ENCODE data around the gene ZGPAT.

The ZGPAT gene

DNA sequence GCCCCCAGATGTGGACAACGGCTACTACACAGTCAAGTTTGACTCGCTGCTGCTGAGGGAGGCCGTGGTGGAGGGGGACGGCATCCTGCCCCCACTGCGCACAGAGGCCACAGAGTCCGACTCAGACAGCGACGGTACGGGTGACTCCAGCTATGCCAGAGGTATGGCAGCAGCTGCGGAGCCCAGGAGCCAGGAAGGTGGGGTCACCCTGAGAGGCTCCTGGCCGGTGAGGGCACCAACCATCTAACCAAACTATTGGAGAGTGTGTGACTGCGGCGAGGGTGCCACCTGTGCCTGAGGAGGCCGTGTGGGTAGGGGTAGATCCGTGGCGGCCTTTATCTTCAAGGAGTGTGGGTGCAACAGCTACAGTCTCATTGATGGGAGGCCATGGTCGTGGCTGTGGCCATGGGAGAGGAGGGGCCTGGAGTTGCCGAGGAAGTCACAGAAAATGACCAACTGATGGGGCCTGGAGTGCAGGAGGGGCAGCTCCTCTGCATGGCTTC, 25.8 kb downstream of the ZGPAT start:
- no peak overlapping the region for H3K4me3 ChIP-seq (ENCODE audit: low read depth, low read length)
- TF ChIP-seq, protein P1, sequence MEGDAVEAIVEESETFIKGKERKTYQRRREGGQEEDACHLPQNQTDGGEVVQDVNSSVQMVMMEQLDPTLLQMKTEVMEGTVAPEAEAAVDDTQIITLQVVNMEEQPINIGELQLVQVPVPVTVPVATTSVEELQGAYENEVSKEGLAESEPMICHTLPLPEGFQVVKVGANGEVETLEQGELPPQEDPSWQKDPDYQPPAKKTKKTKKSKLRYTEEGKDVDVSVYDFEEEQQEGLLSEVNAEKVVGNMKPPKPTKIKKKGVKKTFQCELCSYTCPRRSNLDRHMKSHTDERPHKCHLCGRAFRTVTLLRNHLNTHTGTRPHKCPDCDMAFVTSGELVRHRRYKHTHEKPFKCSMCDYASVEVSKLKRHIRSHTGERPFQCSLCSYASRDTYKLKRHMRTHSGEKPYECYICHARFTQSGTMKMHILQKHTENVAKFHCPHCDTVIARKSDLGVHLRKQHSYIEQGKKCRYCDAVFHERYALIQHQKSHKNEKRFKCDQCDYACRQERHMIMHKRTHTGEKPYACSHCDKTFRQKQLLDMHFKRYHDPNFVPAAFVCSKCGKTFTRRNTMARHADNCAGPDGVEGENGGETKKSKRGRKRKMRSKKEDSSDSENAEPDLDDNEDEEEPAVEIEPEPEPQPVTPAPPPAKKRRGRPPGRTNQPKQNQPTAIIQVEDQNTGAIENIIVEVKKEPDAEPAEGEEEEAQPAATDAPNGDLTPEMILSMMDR (IDR thresholded peaks at IDR 0.05; ENCODE audit: insufficient read depth, low read depth, low read length, missing control alignments), result no peak
- DNase-seq (ENCODE audit: low read depth), result no peak

DNA sequence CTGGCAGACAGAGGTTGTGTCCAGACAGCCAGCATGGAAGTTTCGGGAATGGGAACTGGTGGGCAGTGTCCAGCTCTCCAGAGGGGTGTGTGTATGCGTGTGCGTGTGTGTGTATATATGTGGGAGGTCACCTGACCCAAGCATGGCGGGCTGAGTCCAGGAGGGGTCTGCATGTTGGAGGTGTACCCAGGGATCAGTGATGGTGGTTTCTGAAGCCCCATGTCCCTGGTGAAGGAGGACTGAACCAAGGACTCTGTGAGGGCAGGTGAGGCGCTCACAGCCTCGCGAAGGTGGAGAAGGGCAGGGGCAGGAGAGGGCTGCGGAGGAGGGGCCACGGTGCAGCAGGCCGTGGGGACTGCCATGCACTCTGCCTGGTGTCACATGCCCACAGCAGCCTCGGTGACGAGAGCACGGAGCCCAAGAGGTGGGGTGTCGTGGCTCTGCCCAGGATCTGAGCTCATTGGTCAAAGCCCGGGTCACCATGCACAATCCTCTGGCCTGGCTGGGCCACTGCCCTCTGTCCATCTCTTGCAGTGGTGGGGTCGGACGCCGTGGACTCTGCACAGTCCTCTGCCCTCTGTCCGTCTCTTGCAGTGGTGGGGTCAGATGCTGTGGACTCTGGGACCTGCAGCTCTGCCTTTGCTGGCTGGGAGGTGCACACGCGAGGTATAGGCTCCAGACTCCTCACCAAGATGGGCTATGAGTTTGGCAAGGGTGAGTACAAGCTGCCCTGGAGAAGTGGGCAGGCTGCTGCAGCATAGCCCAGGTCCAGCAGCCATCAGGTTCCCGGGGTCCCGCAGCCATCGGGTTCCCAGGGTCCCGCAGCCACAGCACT, 26.5 kb downstream of the ZGPAT start:
- TF ChIP-seq, protein P1 (IDR thresholded peaks at IDR 0.05; ENCODE audit: insufficient read depth, low read depth, low read length, missing control alignments), result no peak
- H3K4me3 ChIP-seq (ENCODE audit: low read depth, low read length), result no peak overlapping the region
- DNase-seq (ENCODE audit: low read depth), result no peak

GRCh38 chr20:63734946-63735858, 27.4 kb downstream of the ZGPAT start:
- DNase-seq (ENCODE audit: low read depth), result no peak
- H3K4me3 ChIP-seq (ENCODE audit: low read depth, low read length), result no peak overlapping the region
- TF ChIP-seq, protein P1 (IDR thresholded peaks at IDR 0.05; ENCODE audit: insufficient read depth, low read depth, low read length, missing control alignments), result no peak

- H3K4me3 ChIP-seq (ENCODE audit: low read depth, low read length), result peak within 1 kb of the TSS; percentile 69
- TF ChIP-seq, protein P1 (IDR thresholded peaks at IDR 0.05; ENCODE audit: insufficient read depth, low read depth, low read length, missing control alignments), result peak; percentile 2
- peak; percentile 87 for DNase-seq (ENCODE audit: low read depth)
These were observed 28.2 kb downstream of the ZGPAT start, which contains the start of gene LIME1 for GRCh38 chr20:63735859-63736718. LIME1 (plus strand) TSS chr20:63736664; CDS start chr20:63737550, 886 bp downstream.

DNA sequence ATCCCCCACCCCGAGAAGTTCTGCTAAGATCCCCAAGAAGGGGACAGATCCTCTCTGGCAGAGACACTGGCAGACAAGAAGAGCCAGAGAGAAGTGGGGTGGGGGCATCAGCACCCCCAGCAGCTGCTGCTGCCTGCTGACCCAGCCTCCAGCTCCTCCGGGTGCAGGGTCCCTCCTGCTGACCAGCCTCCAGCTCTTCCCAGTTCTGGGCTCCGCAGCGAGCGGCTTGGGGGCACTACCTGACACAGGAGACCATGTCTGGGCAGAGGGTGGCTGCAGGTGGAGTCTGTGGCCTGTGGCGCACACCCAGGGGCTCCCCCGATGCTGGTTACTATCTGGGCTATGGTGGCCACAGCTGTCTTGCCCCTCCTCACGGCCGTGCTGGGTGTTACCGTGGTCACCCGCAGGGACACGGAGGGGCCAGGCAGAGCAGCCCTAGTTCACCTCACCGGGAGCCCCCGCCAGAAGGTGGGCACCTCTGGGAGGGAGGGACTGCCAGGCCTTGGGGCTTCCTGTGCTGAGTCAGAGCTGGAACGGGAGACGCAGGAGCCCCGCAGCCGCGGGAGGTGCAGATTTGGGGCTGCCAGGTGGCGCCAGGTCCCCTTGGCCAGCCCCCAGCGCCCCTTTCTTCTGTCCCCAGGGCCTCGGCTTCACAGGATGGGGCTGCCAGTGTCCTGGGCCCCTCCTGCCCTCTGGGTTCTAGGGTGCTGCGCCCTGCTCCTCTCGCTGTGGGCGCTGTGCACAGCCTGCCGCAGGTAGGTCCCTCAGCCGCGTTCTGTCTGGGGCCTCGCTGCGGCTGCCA, 29.3 kb downstream of the ZGPAT start:
- DNase-seq (ENCODE audit: low read depth), result peak; percentile 77
- peak overlapping the region; percentile 69 for H3K4me3 ChIP-seq (ENCODE audit: low read depth, low read length)
- TF ChIP-seq, protein P1 (IDR thresholded peaks at IDR 0.05; ENCODE audit: insufficient read depth, low read depth, low read length, missing control alignments), result no peak
